ENCODE results near the gene RPRD1B.
"Not testable (repeated sequence)": the region's sequence is repeated elsewhere in the genome, so short reads cannot be mapped to it uniquely, and the experiment has no call there.

Gene RPRD1B

DNA sequence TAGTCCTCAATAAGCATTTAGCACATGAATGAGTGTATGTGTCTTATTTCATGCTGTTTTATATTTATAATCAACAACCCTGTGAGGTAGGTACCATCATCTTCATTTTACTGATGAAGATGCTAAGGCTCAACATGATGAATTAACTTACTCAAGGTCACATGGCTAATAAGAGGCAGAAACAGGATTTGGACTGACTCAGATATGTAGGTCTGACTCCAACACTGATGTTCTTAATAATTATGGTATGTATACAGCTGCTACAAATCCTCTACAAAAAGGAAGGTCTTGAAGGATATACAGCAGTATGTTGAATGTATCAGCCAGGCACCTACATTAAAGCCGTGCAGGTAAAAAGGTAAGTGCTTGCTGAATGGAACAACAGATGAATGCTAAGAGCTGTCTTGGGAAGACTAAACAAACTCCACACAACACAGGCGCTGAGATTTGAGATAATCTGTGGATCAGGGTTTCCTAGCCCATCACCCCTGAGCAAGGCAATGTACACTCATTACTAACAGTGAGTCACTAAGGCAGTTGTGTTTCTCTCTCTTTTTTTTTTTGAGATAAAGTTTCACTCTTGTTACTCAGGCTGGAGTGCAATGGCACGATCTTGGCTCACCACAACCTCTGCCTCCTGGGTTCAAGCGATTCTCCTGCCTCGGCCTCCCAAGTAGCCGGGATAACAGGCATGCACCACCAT lies 32.2 kb upstream of the RPRD1B start:
- DNase-seq (ENCODE audit: low read depth) = no peak

DNA sequence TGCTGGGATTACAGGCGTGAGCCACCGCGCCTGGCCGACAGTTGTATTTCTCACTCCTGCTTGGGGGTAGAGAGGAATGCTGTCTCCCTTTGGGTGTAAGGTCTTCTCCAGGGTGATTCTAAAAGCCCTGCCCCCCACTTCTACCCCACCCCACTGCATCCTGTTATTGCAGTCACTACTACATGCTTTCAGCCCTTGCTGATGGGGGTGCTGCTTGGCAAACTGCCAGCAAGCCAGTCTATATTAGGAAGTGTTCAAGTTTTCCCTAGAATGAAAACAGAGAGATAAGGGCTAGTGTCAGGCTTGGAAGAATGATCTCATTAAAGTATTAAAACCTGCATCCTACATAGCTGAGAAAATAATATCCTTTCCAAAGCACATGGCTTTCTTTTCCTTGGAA lies 31.6 kb upstream of the RPRD1B start:
- DNase-seq (ENCODE audit: low read depth) = no peak

GRCh38 chr20:38002422-38002821 lies 31.1 kb upstream of the RPRD1B start:
- DNase-seq (ENCODE audit: low read depth) = no peak

GRCh38 chr20:38004416-38004815 lies 29.1 kb upstream of the RPRD1B start:
- DNase-seq (ENCODE audit: low read depth) = no peak

- DNase-seq (ENCODE audit: low read depth) = no peak
Measured at GRCh38 chr20:38005903-38006302, 27.6 kb upstream of the RPRD1B start.

GRCh38 chr20:38007526-38007925 lies 26.0 kb upstream of the RPRD1B start:
- no peak for DNase-seq (ENCODE audit: low read depth)

DNA sequence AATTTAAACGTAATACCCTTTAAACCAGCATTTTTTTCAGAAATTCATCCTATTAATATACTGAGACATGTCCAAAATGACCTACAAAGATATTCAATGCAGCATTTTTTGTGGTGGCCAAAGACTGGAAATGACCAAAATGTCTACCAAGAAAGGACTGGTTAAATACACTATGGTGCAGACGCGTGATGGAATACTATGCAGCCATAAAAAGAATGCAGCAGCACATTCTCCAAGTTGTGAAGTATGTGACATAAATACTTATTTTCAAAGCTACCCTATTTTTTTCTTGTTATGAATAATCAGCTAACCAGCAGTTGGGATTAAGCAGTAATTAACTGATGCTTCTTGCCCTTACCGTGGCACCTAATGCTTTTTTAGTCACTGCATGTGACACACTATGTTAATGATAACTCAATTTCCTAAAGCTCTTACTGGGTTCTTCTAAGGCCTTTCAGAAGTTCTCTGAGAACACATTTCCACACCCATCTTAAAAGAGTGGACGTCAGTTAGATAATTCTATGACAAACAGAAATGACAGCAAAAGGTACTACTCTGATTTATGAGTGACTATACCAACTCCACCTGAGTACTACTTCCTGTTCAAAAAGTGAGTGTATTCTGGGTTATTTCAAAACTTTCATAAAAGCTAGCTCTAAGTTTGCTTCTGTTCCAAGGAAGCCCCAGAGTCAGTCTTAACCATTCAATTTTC lies 25.2 kb upstream of the RPRD1B start:
- no peak for DNase-seq (ENCODE audit: low read depth)

DNA sequence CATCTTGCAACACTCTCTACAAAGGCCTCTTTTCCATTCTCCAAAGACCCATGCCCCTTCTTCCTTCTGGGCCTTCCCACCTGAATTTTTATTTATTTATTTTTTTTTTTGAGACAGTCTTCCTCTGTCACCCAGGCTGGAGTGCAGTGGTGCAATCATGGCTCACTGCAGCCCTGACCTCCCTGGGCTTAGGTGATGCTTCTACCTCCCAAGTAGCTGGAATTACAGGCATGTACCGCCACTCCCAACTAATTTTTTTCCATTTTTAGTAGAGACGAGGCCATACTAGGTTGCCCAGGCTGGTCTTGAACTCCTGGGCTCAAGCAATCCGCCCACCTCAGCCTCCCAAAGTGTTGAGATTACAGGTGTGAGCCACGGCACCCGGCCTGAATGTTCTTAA lies 24.1 kb upstream of the RPRD1B start:
- not testable (repeated sequence) for DNase-seq (ENCODE audit: low read depth)

DNA sequence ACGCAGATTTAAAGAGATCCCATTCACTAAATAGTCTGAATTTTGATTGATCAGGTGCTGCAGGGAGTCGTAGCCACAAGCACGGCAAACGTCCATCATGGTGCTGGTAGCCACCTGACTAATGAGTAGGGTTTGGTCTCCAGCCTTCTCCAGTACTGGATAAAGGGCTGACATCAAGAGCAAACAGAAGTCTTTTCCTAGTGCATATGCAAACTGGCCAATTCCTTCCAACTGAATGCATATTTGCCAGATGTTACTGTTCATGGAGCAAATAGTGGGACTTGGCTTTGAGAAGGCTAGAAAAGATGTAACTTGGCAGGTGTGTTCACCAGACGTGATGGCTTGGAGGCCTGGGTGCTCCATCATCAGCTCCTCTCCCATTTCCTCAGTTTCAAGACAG lies 21.9 kb upstream of the RPRD1B start:
- no peak for DNase-seq (ENCODE audit: low read depth)

DNA sequence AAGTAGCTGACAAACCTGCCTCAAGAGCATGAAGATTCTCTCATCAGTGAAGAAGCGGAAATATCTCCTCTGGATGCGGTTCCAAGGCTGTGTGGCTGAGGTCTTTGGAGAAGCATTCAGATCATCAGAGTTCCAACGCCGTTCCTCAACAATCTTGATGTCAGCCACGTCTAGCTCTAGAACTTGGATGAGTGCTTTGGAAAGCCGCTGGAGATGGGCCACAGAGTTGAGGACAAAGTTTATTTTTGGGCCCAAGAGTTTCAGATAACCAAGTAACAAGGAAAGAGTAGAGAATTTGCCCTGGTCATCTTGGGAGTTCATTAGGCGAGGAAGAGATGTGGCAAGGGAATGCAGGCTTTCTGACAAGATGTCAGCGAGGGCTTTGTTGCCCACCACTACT lies 21.2 kb upstream of the RPRD1B start:
- DNase-seq (ENCODE audit: low read depth) = no peak

DNA sequence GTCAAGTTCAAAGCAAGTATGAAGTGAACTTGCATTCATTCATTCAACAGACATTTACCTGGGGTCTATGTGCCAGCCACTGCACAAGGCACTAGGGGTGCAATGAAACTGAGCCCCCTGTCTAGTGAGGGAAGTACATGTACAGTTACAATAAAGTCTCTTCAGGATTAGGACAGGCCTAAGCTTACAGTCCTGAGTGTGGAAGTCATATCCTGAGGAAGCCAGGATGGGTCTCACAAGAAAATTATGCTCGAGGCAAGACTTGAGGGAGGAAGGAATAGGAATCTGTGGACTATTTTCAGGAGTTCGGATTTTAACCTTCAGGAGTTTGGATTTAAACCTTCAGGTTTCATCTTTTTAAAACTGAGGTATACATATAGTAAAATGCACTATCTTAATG lies 19.7 kb upstream of the RPRD1B start:
- DNase-seq (ENCODE audit: low read depth) = no peak

DNA sequence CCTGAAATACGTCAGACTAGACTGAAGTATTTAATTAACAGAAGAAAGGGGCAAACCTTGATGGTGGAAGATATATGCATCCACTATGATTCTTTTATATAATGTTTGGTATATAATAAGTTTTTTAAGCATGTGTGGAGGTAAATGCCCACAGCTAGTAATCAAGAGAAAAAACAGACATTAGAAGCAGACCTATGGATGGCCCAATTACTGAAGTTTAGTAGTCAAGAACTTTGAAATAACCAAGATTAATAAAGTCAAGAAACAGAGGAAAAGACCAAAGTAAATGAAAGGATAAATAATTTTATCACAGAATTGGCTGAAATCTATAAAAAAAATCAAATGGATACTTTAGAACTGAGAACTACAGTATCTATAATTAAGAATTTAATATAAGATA lies 15.6 kb upstream of the RPRD1B start:
- DNase-seq (ENCODE audit: low read depth) = no peak

DNA sequence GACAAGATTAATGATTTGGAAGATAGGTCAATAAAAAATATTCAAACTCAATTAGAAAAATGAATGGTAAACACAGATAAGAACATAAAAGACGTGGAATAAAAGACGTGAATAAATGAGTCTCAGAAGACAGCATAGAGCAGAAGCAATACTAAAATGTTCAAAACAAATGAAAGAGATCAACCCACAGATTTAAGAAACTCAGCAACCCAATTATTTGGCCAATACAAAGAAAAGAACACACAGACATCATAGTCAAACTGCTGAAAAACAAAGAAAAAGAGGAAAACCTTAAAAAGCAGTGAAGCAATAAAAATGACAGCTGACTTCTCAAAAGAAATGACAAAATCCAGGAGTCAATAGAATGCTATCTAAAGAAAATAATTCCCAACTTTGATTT lies 15.2 kb upstream of the RPRD1B start:
- no peak for DNase-seq (ENCODE audit: low read depth)

GRCh38 chr20:38021087-38021772 lies 12.3 kb upstream of the RPRD1B start:
- DNase-seq (ENCODE audit: low read depth) = no peak

GRCh38 chr20:38023181-38024001 lies 10.2 kb upstream of the RPRD1B start:
- no peak for DNase-seq (ENCODE audit: low read depth)

- no peak for DNase-seq (ENCODE audit: low read depth)
Measured at GRCh38 chr20:38024496-38024895, 9.1 kb upstream of the RPRD1B start.

- DNase-seq (ENCODE audit: low read depth) = no peak
Measured at GRCh38 chr20:38029453-38029852, 4.1 kb upstream of the RPRD1B start.

DNA sequence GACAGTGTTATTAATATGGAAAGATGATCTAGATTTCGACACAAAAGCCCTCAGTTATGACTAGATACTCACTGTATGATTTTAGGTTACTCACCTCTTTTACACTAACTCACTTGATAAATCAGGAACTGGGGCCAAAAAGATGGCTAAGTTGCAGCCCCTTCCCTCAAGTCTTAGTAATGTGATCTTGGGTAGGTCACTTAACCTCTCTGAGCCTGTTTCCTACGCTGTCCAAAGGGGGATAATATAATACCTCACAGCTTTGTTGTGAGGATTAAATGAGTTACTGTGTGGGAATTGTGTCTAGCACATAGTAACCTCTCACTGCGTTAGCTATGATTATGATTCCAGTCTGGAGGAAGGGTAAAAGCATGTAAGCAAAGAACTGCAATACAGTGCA lies 1.6 kb upstream of the RPRD1B start:
- no peak for DNase-seq (ENCODE audit: low read depth)

- no peak for DNase-seq (ENCODE audit: low read depth)
Measured at GRCh38 chr20:38032585-38033329, 789 bp upstream of the RPRD1B start.

DNA sequence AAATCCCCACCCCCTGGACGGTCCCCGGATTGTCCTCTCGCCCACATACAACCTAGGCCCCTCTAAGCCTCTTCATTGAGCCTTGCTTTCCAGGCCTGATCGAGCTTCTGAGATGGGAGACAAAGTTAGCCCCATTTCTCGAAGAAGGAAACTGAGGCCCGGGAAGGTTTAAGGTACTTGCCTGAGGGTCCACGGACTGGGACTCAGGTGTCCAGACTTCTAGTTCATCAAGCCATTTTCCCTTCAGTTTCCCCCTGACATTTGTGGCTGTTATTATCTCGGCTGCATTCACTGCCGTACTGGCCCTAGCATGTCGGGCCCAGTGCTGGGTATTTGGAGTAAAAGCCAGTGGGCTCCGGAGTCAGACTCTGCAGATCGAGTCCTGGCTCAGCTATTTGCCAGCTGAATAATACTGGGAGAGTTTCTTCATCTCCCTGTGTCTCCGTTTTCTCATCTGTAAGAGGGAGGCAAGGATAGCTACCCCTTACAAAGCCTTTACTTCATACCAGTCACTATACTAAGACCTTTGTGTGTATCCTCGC lies 633 bp downstream of the RPRD1B start:
- DNase-seq (ENCODE audit: low read depth) = peak; percentile 2

DNA sequence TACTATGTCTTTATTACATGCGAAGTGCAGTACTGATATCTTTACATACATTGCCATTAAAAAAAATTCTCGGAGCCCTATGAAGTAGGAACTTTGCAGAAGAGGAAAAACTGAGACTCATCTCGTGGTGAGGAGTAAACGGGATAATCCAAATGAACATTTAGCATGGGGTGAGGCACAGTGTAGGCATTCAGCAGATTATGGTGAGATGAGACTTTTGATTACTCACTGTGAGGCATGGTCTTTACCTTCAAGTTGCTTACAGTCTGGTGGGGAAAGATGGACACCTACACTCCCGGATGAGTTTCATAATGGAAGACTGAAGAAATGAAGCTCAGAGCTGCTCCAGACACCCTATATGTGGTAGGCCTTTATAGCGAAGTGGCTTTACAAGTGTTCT lies 1.4 kb downstream of the RPRD1B start:
- no peak for DNase-seq (ENCODE audit: low read depth)
